ENCODE data around the gene SLC9C1. TPM values are rescaled to one million over a fixed set of nuclear protein-coding genes. Genes with fewer than 3 reads are reported as not detected.

SLC9C1 gene
- total and polyA plus RNA-seq, 2 experiments from 2014 or later, result 0.03 TPM; not detected in 1

GRCh38 chr3:112136959-112137693 is 156.9 kb downstream of the SLC9C1 start:
- H3K4me1 ChIP-seq (ENCODE audit: insufficient read depth), result no peaks in the 10 kb centered on the region

GRCh38 chr3:112136046-112136445 is 158.0 kb downstream of the SLC9C1 start:
- Histone ChIP-seq H3K27me3 (no peaks in the 10 kb centered on the region), H3K36me3 (replicated peaks; ENCODE audit: insufficient read depth, low read depth) (no peaks in the 10 kb centered on the region), H4K20me1 (ENCODE audit: insufficient read depth, poor library complexity, severe bottlenecking) (no peaks in the 10 kb centered on the region), H3K79me2 (no peaks in the 10 kb centered on the region), H3K27ac (no peak overlapping the region), H3K9me3 (ENCODE audit: low read depth) (no peaks in the 10 kb centered on the region), H3K4me3 (no peak overlapping the region), H3K4me2 (no peak overlapping the region), H2AFZ (no peak overlapping the region), H3K4me1 (ENCODE audit: insufficient read depth) (no peaks in the 10 kb centered on the region), H3K9me2 (replicated peaks; ENCODE audit: insufficient read depth) (no peaks in the 10 kb centered on the region)
- TF ChIP-seq, protein P1, sequence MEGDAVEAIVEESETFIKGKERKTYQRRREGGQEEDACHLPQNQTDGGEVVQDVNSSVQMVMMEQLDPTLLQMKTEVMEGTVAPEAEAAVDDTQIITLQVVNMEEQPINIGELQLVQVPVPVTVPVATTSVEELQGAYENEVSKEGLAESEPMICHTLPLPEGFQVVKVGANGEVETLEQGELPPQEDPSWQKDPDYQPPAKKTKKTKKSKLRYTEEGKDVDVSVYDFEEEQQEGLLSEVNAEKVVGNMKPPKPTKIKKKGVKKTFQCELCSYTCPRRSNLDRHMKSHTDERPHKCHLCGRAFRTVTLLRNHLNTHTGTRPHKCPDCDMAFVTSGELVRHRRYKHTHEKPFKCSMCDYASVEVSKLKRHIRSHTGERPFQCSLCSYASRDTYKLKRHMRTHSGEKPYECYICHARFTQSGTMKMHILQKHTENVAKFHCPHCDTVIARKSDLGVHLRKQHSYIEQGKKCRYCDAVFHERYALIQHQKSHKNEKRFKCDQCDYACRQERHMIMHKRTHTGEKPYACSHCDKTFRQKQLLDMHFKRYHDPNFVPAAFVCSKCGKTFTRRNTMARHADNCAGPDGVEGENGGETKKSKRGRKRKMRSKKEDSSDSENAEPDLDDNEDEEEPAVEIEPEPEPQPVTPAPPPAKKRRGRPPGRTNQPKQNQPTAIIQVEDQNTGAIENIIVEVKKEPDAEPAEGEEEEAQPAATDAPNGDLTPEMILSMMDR (IDR thresholded peaks at IDR 0.05; ENCODE audit: poor library complexity), result no peak
- TF ChIP-seq EZH2phosphoT487 (IDR thresholded peaks at IDR 0.05; ENCODE audit: low read depth, severe bottlenecking, unreplicated experiment) (no peak), EZH2 (IDR thresholded peaks at IDR 0.05; ENCODE audit: borderline replicate concordance) (no peak)
- DNase-seq (ENCODE audit: low spot score), result no peak
- WGBS (ENCODE audit: low lambda C conversion rate, missing lambda C conversion rate), result 98% methylated on average over 1 of the region's 1 CpG

More at GRCh38 chr3:112136959-112137693, 156.9 kb downstream of the SLC9C1 start:
- no peaks in the 10 kb centered on the region for H4K20me1 ChIP-seq (ENCODE audit: insufficient read depth, poor library complexity, severe bottlenecking)
- H3K79me2 ChIP-seq, result no peaks in the 10 kb centered on the region
- no peak overlapping the region for H3K4me2 ChIP-seq
- H3K9me2 ChIP-seq (replicated peaks; ENCODE audit: insufficient read depth), result no peaks in the 10 kb centered on the region
- no peak overlapping the region for H3K27ac ChIP-seq
- no peaks in the 10 kb centered on the region for H3K27me3 ChIP-seq
- no peaks in the 10 kb centered on the region for H3K9me3 ChIP-seq (ENCODE audit: low read depth)
- no peaks in the 10 kb centered on the region for H3K36me3 ChIP-seq (replicated peaks; ENCODE audit: insufficient read depth, low read depth)
- TF ChIP-seq, protein P1 (IDR thresholded peaks at IDR 0.05; ENCODE audit: poor library complexity), result peak; percentile 69
- no peak for TF ChIP-seq EZH2phosphoT487 (IDR thresholded peaks at IDR 0.05; ENCODE audit: low read depth, severe bottlenecking, unreplicated experiment)
- H2AFZ ChIP-seq, result no peak overlapping the region
- peak; percentile 61 for DNase-seq (ENCODE audit: low spot score)
- H3K4me3 ChIP-seq, result no peak overlapping the region
- WGBS (ENCODE audit: low lambda C conversion rate, missing lambda C conversion rate), result 29% methylated on average over 5 of the region's 5 CpGs

- no peak overlapping the region for H3K4me2 ChIP-seq
- H3K9me2 ChIP-seq (replicated peaks; ENCODE audit: insufficient read depth), result no peaks in the 10 kb centered on the region
- no peak overlapping the region for H3K4me3 ChIP-seq
- H2AFZ ChIP-seq, result no peak overlapping the region
- TF ChIP-seq, protein P1 (IDR thresholded peaks at IDR 0.05; ENCODE audit: poor library complexity), result no peak
- no peak for TF ChIP-seq EZH2phosphoT487 (IDR thresholded peaks at IDR 0.05; ENCODE audit: low read depth, severe bottlenecking, unreplicated experiment)
- no peak for TF ChIP-seq EZH2 (IDR thresholded peaks at IDR 0.05; ENCODE audit: borderline replicate concordance)
- H3K79me2 ChIP-seq, result no peaks in the 10 kb centered on the region
- H3K4me1 ChIP-seq (ENCODE audit: insufficient read depth), result no peaks in the 10 kb centered on the region
- no peak for DNase-seq (ENCODE audit: low spot score)
- no peaks in the 10 kb centered on the region for H3K9me3 ChIP-seq (ENCODE audit: low read depth)
- H4K20me1 ChIP-seq (ENCODE audit: insufficient read depth, poor library complexity, severe bottlenecking), result no peaks in the 10 kb centered on the region
- no peaks in the 10 kb centered on the region for H3K27me3 ChIP-seq
- no peak overlapping the region for H3K27ac ChIP-seq
- no peaks in the 10 kb centered on the region for H3K36me3 ChIP-seq (replicated peaks; ENCODE audit: insufficient read depth, low read depth)
- WGBS (ENCODE audit: low lambda C conversion rate, missing lambda C conversion rate), result 88% methylated on average over 8 of the region's 8 CpGs
Measured at GRCh38 chr3:112134335-112135124, 159.5 kb downstream of the SLC9C1 start.
